ENCODE data around the gene HCST. TPM values are rescaled to one million over a fixed set of nuclear protein-coding genes. Genes with fewer than 3 reads are reported as not detected.
A peak's percentile ranks its signal among the peaks of the same experiment; 100 is the strongest.

HCST gene
- total RNA-seq, 4 donors from 2014 or later: 10.5 to 37.6 (median 15.5) TPM

DNA sequence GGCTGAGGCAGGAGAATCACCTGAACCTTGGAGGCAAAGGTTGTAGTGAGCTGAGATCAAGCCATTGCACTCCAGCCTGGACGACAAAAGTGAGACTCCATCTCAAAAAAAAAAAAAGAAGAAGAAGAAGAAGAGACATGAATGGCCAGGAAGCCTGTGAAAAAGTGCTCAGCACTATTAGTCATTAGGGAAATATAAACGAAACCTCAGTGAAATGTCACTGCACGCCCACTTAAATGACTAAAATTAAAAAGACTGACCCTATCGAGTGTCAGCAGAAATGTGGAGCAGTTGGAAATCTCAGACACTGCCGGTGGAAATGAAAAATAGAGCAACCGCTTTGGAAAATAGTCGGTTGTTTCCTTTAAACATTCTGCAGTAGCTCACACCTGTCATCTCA is 11.3 kb downstream of the HCST start:
- DNase-seq (ENCODE audit: low spot score in 2 of 2): no peak
- WGBS, 2 donors: 39 to 43% methylated on average over 7 of the region's 7 CpGs

DNA sequence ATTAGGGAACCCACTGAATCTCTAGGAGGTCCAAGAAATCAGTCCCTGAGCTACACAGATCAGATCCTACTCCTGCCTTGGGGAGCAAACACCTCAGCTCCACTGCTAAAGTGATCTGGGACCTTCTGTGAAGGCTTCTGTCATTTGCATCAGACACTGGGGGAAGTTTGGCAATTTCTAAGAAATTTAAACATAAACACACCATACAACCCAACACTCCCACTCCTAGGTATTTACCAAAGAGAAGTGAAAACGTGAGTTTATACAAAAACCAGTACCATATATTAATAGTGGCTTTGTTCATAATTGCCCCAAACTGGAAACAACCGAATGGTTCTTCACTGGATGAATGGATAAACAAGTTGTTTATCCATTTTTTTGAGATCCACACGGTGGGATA is 13.1 kb downstream of the HCST start:
- no peak overlapping the region for H3K27ac ChIP-seq
- no peaks in the 10 kb centered on the region for H3K27me3 ChIP-seq
- H3K36me3 ChIP-seq: no peaks in the 10 kb centered on the region
- TF ChIP-seq, protein P1, sequence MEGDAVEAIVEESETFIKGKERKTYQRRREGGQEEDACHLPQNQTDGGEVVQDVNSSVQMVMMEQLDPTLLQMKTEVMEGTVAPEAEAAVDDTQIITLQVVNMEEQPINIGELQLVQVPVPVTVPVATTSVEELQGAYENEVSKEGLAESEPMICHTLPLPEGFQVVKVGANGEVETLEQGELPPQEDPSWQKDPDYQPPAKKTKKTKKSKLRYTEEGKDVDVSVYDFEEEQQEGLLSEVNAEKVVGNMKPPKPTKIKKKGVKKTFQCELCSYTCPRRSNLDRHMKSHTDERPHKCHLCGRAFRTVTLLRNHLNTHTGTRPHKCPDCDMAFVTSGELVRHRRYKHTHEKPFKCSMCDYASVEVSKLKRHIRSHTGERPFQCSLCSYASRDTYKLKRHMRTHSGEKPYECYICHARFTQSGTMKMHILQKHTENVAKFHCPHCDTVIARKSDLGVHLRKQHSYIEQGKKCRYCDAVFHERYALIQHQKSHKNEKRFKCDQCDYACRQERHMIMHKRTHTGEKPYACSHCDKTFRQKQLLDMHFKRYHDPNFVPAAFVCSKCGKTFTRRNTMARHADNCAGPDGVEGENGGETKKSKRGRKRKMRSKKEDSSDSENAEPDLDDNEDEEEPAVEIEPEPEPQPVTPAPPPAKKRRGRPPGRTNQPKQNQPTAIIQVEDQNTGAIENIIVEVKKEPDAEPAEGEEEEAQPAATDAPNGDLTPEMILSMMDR (IDR thresholded peaks at IDR 0.05): no peak
- no peak for TF ChIP-seq EP300 (IDR thresholded peaks at IDR 0.05)
- TF ChIP-seq POLR2A (IDR thresholded peaks at IDR 0.05): no peak
- no peak for DNase-seq (ENCODE audit: low spot score in 2 of 2)
- H3K9me3 ChIP-seq: no peaks in the 10 kb centered on the region
- WGBS, 2 donors: 38 to 47% methylated on average over 3 of the region's 3 CpGs
- H3K4me3 ChIP-seq: no peak overlapping the region
- H3K4me1 ChIP-seq: no peaks in the 10 kb centered on the region

More for the DNA sequence above, 11.3 kb downstream of the HCST start:
- no peaks in the 10 kb centered on the region for H3K27me3 ChIP-seq
- H3K36me3 ChIP-seq: no peaks in the 10 kb centered on the region
- H3K4me3 ChIP-seq: no peak overlapping the region
- no peaks in the 10 kb centered on the region for H3K4me1 ChIP-seq
- peak overlapping the region in 2 of 4 donors; percentile 23 to 64 for H3K27ac ChIP-seq
- TF ChIP-seq, protein P1 (IDR thresholded peaks at IDR 0.05): no peak
- no peak for TF ChIP-seq POLR2A (IDR thresholded peaks at IDR 0.05)
- TF ChIP-seq EP300 (IDR thresholded peaks at IDR 0.05): no peak
- H3K9me3 ChIP-seq: no peaks in the 10 kb centered on the region

DNA sequence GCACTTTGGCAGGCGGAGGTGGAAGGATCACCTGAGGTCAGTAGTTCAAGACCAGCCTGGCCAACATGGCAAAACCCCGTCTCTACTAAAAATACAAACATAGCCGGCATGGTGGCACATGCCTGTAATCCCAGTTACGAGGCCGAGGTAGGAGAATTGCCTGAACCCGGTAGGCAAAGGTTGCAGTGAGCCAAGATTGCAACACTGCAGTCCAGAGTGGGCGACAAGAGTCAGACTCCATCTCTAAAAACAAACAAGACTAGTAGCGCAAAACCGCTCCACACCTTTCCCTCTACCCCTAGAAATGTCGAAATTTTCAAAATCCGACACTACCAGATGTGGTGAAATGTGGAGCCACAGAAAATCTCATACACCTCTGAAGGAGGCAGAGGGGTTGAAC is 17.0 kb downstream of the HCST start:
- Histone ChIP-seq H3K9me3 (no peaks in the 10 kb centered on the region), H3K27me3 (no peaks in the 10 kb centered on the region)
- 93 to 94% methylated on average over 11 of the region's 11 CpGs for WGBS, 2 donors

DNA sequence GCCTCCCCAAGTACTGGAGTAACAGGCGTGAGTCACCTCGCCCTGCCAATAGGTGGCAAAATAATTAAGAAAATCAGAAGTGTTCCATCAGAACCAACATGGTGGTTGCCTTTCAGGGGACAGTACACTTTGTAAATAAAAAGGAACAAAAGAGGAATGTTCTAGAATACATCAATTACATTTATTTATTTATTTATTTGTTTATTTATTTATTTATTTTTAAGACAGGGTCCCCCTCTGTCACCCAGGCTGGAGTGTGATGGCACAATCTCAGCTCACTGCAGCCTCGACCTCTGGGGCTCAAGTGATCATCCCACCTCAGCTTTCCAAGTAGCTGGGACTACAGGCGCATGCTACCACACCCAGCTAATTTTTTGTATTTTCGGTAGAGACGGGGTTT is 18.7 kb downstream of the HCST start:
- no peak overlapping the region for H3K27ac ChIP-seq
- WGBS, 2 donors: 81 to 83% methylated on average over 6 of the region's 6 CpGs
- H3K4me1 ChIP-seq: no peaks in the 10 kb centered on the region
- TF ChIP-seq EP300 (IDR thresholded peaks at IDR 0.05) (no peak), POLR2A (IDR thresholded peaks at IDR 0.05) (no peak)
- TF ChIP-seq, protein P1 (IDR thresholded peaks at IDR 0.05): no peak
- no peak overlapping the region for H3K4me3 ChIP-seq
- DNase-seq (ENCODE audit: low spot score in 2 of 2): no peak
- peaks cover 0 to 9% (median 0%) of the 10 kb centered on the region in 4 donors for H3K9me3 ChIP-seq
- H3K36me3 ChIP-seq: no peaks in the 10 kb centered on the region
- H3K27me3 ChIP-seq: no peaks in the 10 kb centered on the region

More for the DNA sequence above, 17.0 kb downstream of the HCST start:
- no peak overlapping the region for H3K4me3 ChIP-seq
- H3K4me1 ChIP-seq: no peaks in the 10 kb centered on the region
- TF ChIP-seq EP300 (IDR thresholded peaks at IDR 0.05) (no peak), POLR2A (IDR thresholded peaks at IDR 0.05) (no peak)
- TF ChIP-seq, protein P1 (IDR thresholded peaks at IDR 0.05): no peak
- DNase-seq (ENCODE audit: low spot score in 2 of 2): no peak
- no peaks in the 10 kb centered on the region for H3K36me3 ChIP-seq
- H3K27ac ChIP-seq: no peak overlapping the region

DNA sequence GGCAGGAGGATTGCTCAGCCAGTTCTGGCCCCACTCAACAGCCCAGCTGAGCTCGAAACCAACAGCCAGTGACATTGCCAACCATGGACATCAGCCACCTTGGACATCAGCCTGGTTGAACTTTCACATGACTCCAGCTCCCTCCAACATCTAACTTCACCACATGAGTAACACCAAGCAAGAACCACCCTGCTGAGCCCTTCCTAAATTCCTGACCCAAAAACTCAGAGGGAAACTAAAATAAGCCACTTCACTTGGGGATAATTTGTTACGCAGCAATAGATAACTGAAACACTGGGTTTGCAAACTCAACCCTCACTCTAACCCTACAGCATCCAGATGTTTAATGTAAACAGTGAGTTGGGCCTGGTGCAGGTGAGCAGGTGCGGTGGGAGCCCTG is 23.2 kb downstream of the HCST start:
- Histone ChIP-seq H3K4me1 (no peaks in the 10 kb centered on the region), H3K27ac (no peak overlapping the region), H3K27me3 (no peaks in the 10 kb centered on the region), H3K36me3 (no peaks in the 10 kb centered on the region), H3K9me3 (peaks cover 0 to 9% (median 0%) of the 10 kb centered on the region in 4 donors), H3K4me3 (no peak overlapping the region)
- 91 to 94% methylated on average over 3 of the region's 3 CpGs for WGBS, 2 donors
- TF ChIP-seq POLR2A (IDR thresholded peaks at IDR 0.05) (no peak), EP300 (IDR thresholded peaks at IDR 0.05) (no peak)
- TF ChIP-seq, protein P1 (IDR thresholded peaks at IDR 0.05): no peak
- DNase-seq (ENCODE audit: low spot score in 2 of 2): no peak
